Ishikawa (cell line): ENCODE data around the gene PBXIP1.

Experiments used
- CEBPB ChIP-seq: IDR thresholded peaks from 2 replicates; pipeline ENCODE4 v1.6.1; 2012
- CREB1 ChIP-seq: IDR thresholded peaks from 2 replicates; pipeline ENCODE4 v1.6.1; 2012; ENCODE audit warnings: low read depth
- EGR1 ChIP-seq: IDR thresholded peaks from 2 replicates; pipeline ENCODE4 v1.6.1; 2012
- EP300 ChIP-seq: IDR thresholded peaks from 2 replicates; pipeline ENCODE4 v1.6.1; 2012; ENCODE audit warnings: borderline replicate concordance
- FOXM1 ChIP-seq: IDR thresholded peaks from 2 replicates; pipeline ENCODE4 v1.6.1; 2012; ENCODE audit warnings: low read depth, borderline replicate concordance
- MAX ChIP-seq: IDR thresholded peaks from 2 replicates; pipeline ENCODE4 v1.6.1; 2012
- NFIC ChIP-seq: IDR thresholded peaks from 2 replicates; pipeline ENCODE4 v1.6.1; 2012
- RAD21 ChIP-seq: IDR thresholded peaks from 2 replicates; pipeline ENCODE4 v1.6.1; 2012; ENCODE audit warnings: low read depth
- TAF1 ChIP-seq: IDR thresholded peaks from 2 replicates; pipeline ENCODE4 v1.6.1; 2012; ENCODE audit warnings: low read depth, mild to moderate bottlenecking
- TCF12 ChIP-seq: IDR thresholded peaks from 2 replicates; pipeline ENCODE4 v1.6.1; 2012; ENCODE audit warnings: low read depth
- TEAD4 ChIP-seq: IDR thresholded peaks from 2 replicates; pipeline ENCODE4 v1.6.1; 2012
- USF1 ChIP-seq: IDR thresholded peaks from 2 replicates; pipeline ENCODE4 v1.6.1; 2012
- YY1 ChIP-seq: IDR thresholded peaks from 2 replicates; pipeline ENCODE4 v1.6.1; 2012; ENCODE audit warnings: low read depth
- ZBTB7A ChIP-seq: IDR thresholded peaks from 2 replicates; pipeline ENCODE4 v1.6.1; 2012; ENCODE audit warnings: low read depth
- TF ChIP-seq, protein P1 (sequence below): IDR thresholded peaks from 2 replicates; pipeline ENCODE4 v1.6.1; 2012; ENCODE audit warnings: low read depth, mild to moderate bottlenecking

The PBXIP1 gene

GRCh38 chr1:154971341-154971998, 15.6 kb upstream of the PBXIP1 start:
- TF ChIP-seq TCF12 (no peak), YY1 (no peak), USF1 (no peak), EGR1 (no peak), NFIC (no peak), MAX (no peak), EP300 (no peak), TAF1 (no peak), RAD21 (no peak), ZBTB7A (no peak), CREB1 (no peak), CEBPB (no peak), FOXM1 (no peak), TEAD4 (no peak)
- TF ChIP-seq, protein P1, sequence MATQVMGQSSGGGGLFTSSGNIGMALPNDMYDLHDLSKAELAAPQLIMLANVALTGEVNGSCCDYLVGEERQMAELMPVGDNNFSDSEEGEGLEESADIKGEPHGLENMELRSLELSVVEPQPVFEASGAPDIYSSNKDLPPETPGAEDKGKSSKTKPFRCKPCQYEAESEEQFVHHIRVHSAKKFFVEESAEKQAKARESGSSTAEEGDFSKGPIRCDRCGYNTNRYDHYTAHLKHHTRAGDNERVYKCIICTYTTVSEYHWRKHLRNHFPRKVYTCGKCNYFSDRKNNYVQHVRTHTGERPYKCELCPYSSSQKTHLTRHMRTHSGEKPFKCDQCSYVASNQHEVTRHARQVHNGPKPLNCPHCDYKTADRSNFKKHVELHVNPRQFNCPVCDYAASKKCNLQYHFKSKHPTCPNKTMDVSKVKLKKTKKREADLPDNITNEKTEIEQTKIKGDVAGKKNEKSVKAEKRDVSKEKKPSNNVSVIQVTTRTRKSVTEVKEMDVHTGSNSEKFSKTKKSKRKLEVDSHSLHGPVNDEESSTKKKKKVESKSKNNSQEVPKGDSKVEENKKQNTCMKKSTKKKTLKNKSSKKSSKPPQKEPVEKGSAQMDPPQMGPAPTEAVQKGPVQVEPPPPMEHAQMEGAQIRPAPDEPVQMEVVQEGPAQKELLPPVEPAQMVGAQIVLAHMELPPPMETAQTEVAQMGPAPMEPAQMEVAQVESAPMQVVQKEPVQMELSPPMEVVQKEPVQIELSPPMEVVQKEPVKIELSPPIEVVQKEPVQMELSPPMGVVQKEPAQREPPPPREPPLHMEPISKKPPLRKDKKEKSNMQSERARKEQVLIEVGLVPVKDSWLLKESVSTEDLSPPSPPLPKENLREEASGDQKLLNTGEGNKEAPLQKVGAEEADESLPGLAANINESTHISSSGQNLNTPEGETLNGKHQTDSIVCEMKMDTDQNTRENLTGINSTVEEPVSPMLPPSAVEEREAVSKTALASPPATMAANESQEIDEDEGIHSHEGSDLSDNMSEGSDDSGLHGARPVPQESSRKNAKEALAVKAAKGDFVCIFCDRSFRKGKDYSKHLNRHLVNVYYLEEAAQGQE = no peak

- TF ChIP-seq EGR1 (no peak), TCF12 (no peak; the same call in 1 of the 2 replicates), ZBTB7A (peak; percentile 96), FOXM1 (no peak), EP300 (no peak), TAF1 (peak; percentile 17; the same call in 1 of the 2 replicates), NFIC (0 out of 2 replicates have a peak, but pooled peaks have one; percentile 7), YY1 (no peak), USF1 (no peak), CEBPB (no peak)
- TF ChIP-seq, protein P1 = no peak
Measured at GRCh38 chr1:154970631-154971340, 14.9 kb upstream of the PBXIP1 start, which contains the start of gene SHC1. Gene SHC1, minus strand, starts transcription at chr1:154970747. Its CDS starts 221 bp downstream, at chr1:154970526.

DNA sequence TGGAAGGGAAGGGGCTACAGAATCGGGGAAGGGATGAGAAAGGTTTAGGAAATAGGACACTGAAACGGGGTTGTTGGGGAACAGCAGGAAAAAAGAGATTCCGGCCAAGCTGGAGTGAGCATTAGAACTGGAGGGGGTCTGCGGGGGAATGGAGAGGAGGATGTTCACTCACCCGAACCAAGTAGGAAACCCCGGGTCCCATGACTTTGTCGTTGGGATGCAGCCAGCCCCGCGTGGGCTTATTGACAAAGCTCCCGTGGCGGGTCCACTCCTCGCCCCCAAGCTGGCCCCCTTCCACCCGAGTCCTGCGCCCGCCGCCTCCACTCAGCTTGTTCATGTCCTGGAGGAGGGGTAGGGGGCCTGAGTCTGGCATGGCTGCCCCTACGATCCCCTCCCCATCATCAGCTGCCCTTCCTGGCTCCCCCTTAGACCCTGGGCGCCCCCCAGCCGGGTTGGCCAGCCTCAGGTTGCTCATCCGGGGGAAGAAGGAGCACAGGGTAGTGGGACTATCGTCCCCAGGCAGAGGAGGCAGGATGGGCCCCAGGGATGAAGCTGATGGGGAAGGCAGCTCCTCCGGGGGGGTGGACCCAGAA, 14.1 kb upstream of the PBXIP1 start:
- no peak for TF ChIP-seq CREB1
- TF ChIP-seq, protein P1 = no peak
- TF ChIP-seq TAF1 = no peak
- TF ChIP-seq FOXM1 = no peak
- no peak for TF ChIP-seq RAD21
- TF ChIP-seq ZBTB7A = no peak
- TF ChIP-seq TEAD4 = no peak
- no peak for TF ChIP-seq EGR1
- TF ChIP-seq NFIC = no peak
- no peak for TF ChIP-seq MAX
- no peak for TF ChIP-seq TCF12
- TF ChIP-seq USF1 = no peak
- TF ChIP-seq EP300 = no peak
- no peak for TF ChIP-seq CEBPB
- TF ChIP-seq YY1 = no peak
